Skeletal muscle satellite cell (primary cell): ENCODE data around the gene PLK2.

Source experiments
- H3K27me3 ChIP-seq: 2 replicates; pipeline ENCODE4 v1.7.0; 2013; ENCODE audit warnings: low read length; ENCODE audit not compliant: control insufficient read depth, insufficient read depth
- H3K36me3 ChIP-seq: 2 replicates; pipeline ENCODE4 v1.7.0; 2013; ENCODE audit warnings: mild to moderate bottlenecking, control low read depth, low read length; ENCODE audit not compliant: insufficient read depth
- H3K4me1 ChIP-seq: 2 replicates; pipeline ENCODE4 v1.7.0; 2013; ENCODE audit warnings: low read length; ENCODE audit not compliant: control insufficient read depth, insufficient read depth
- H3K4me2 ChIP-seq: 2 replicates; pipeline ENCODE4 v1.7.0; 2013; ENCODE audit warnings: mild to moderate bottlenecking, low read length
- H3K4me3 ChIP-seq: 2 replicates; pipeline ENCODE4 v1.7.0; 2013; ENCODE audit warnings: low read length
- H3K9ac ChIP-seq: 2 replicates; pipeline ENCODE4 v1.7.0; 2013; ENCODE audit warnings: mild to moderate bottlenecking, low read depth, low read length, moderate library complexity
- H3K9me3 ChIP-seq: replicated peaks from 2 replicates; pipeline ENCODE4 v1.7.0; 2013; ENCODE audit warnings: mild to moderate bottlenecking, control low read depth, low read length

Gene PLK2

GRCh38 chr5:58404734-58405133 is 55.2 kb downstream of the PLK2 start:
- Histone ChIP-seq H3K9ac (no peak overlapping the region), H3K27me3 (no peaks in the 10 kb centered on the region), H3K36me3 (no peaks in the 10 kb centered on the region)

More at GRCh38 chr5:58404734-58405133, 55.2 kb downstream of the PLK2 start:
- Histone ChIP-seq H3K4me2 (no peak overlapping the region), H3K4me3 (no peak overlapping the region), H3K4me1 (peaks cover 18% of the 10 kb centered on the region), H3K9me3 (no peaks in the 10 kb centered on the region)
